CD14-positive monocyte (primary cell): ENCODE measurements around the gene CAPG. TPM values are rescaled to one million over a fixed set of nuclear protein-coding genes. Genes with fewer than 3 reads are reported as not detected.

Source experiments
- DNase-seq, 3 donors: peaks; one replicate each; pipeline ENCODE4 v3.0.0-alpha.2; 2011 to 2022
- H2AFZ ChIP-seq: 2 replicates; pipeline ENCODE4 v1.6.0; 2012; ENCODE audit warnings: mild to moderate bottlenecking, low read depth, low read length, inconsistent platforms; ENCODE audit not compliant: insufficient read depth, poor library complexity, severe bottlenecking
- H3K27ac ChIP-seq, 2 donors: 1 replicate in 1 of 2; 2 replicates in 1 of 2; pipeline ENCODE4 v1.5.1; 2012 to 2013; ENCODE audit warnings: low read length in 2 of 2, control low read depth in 1 of 2, inconsistent platforms in 1 of 2, low read depth in 1 of 2, mild to moderate bottlenecking in 1 of 2
- H3K27me3 ChIP-seq, 2 donors: one replicate each; pipeline versions ENCODE4 v1.6.0 to v1.6.1; 2011 to 2013; ENCODE audit warnings: low read length in 2 of 2; ENCODE audit not compliant: control insufficient read depth in 2 of 2, insufficient read depth in 2 of 2
- H3K36me3 ChIP-seq, 2 donors: replicated peaks in 1 of 2; 1 replicate in 1 of 2; 2 replicates in 1 of 2; pipeline versions ENCODE4 v1.5.1 to v1.6.1; 2012 to 2013; ENCODE audit warnings: low read length in 2 of 2, control low read depth in 1 of 2, inconsistent platforms in 1 of 2, mild to moderate bottlenecking in 1 of 2; ENCODE audit not compliant: insufficient read depth in 2 of 2, control insufficient read depth in 1 of 2
- H3K4me1 ChIP-seq, 2 donors: 1 replicate in 1 of 2; 2 replicates in 1 of 2; pipeline versions ENCODE4 v1.5.1 to v1.6.1; 2012 to 2013; ENCODE audit warnings: low read length in 2 of 2, control low read depth in 1 of 2, inconsistent platforms in 1 of 2, mild to moderate bottlenecking in 1 of 2, moderate library complexity in 1 of 2; ENCODE audit not compliant: insufficient read depth in 2 of 2, control insufficient read depth in 1 of 2
- H3K4me2 ChIP-seq: replicated peaks from 2 replicates; pipeline ENCODE3; 2012; ENCODE audit warnings: low read length, moderate library complexity, mild to moderate bottlenecking; ENCODE audit not compliant: poor library complexity, severe bottlenecking; ENCODE audit errors: extremely low read depth
- H3K4me3 ChIP-seq, 3 experiments: fragments of 200-600 bp in 1 of 3; sonication (generic) in 1 of 3; replicated peaks in 1 of 3; 1 replicate in 2 of 3; 2 replicates in 1 of 3; pipeline ENCODE4 v1.5.1; 2011 to 2013; ENCODE audit warnings: low read length in 3 of 3, mild to moderate bottlenecking in 3 of 3, control low read depth in 2 of 3, low read depth in 2 of 3, inconsistent platforms in 1 of 3, moderate library complexity in 1 of 3
- H3K79me2 ChIP-seq: 2 replicates; pipeline ENCODE4 v1.6.0; 2012; ENCODE audit warnings: mild to moderate bottlenecking, control low read depth, inconsistent platforms, low read length, moderate library complexity; ENCODE audit not compliant: insufficient read depth
- H3K9ac ChIP-seq: 2 replicates; pipeline ENCODE4 v1.6.0; 2017; ENCODE audit warnings: low read length, mild to moderate bottlenecking; ENCODE audit not compliant: insufficient read depth, poor library complexity, severe bottlenecking
- H3K9me3 ChIP-seq, 2 donors: replicated peaks in 1 of 2; 1 replicate in 1 of 2; 2 replicates in 1 of 2; pipeline versions ENCODE4 v1.5.1 to v1.6.1; 2012 to 2013; ENCODE audit warnings: low read length in 2 of 2, control low read depth in 1 of 2; ENCODE audit not compliant: control insufficient read depth in 1 of 2, insufficient read depth in 1 of 2
- H4K20me1 ChIP-seq: 2 replicates; pipeline ENCODE4 v1.6.0; 2012; ENCODE audit warnings: mild to moderate bottlenecking, low read length, control low read depth, moderate library complexity; ENCODE audit not compliant: insufficient read depth
- H3K27ac Mint-ChIP-seq, 7 donors: one replicate each; pipeline ENCODE4 v1.8.0; 2020; ENCODE audit warnings: mild to moderate bottlenecking in 7 of 7, mixed read lengths in 7 of 7, moderate library complexity in 6 of 7, inconsistent platforms in 2 of 7
- H3K27me3 Mint-ChIP-seq, 3 donors: one replicate each; pipeline ENCODE4 v1.8.0; 2021 to 2022; ENCODE audit warnings: low read depth in 3 of 3, mild to moderate bottlenecking in 3 of 3, mixed read lengths in 3 of 3, moderate library complexity in 3 of 3, inconsistent platforms in 1 of 3
- H3K36me3 Mint-ChIP-seq, 2 donors: one replicate each; pipeline ENCODE4 v1.8.0; 2020; ENCODE audit warnings: mixed read lengths in 2 of 2, inconsistent platforms in 1 of 2, mild to moderate bottlenecking in 1 of 2
- H3K4me1 Mint-ChIP-seq: one replicate; pipeline ENCODE4 v1.8.0; 2020; ENCODE audit warnings: mild to moderate bottlenecking, mixed read lengths
- H3K4me3 Mint-ChIP-seq, 2 donors: one replicate each; pipeline ENCODE4 v1.8.0; 2020; ENCODE audit warnings: mild to moderate bottlenecking in 2 of 2, mixed read lengths in 2 of 2, moderate library complexity in 1 of 2
- H3K9me3 Mint-ChIP-seq, 7 donors: one replicate each; pipeline ENCODE4 v1.8.0; 2020 to 2022; ENCODE audit warnings: mixed read lengths in 7 of 7, mild to moderate bottlenecking in 6 of 7, moderate library complexity in 6 of 7, inconsistent platforms in 2 of 7
- CTCF ChIP-seq: fragments of 200-600 bp; IDR thresholded peaks from one replicate; pipeline ENCODE4 v1.8.0; 2022; ENCODE audit warnings: antibody characterized with exemption, mild to moderate bottlenecking
- WGBS: methylation state at CpG from one replicate; pipeline ENCODE4 v1.1.5; 2013; ENCODE audit warnings: missing lambda C conversion rate; ENCODE audit not compliant: insufficient coverage; 5-methylcytosine and 5-hydroxymethylcytosine counted together
- intact Hi-C, 2 donors: fragments of 100-400 bp; cut with micrococcal nuclease; formaldehyde crosslinking; loops; one replicate each; pipeline versions ENCODE4 v1.15.0 to v1.15.1; 2023
- polyA plus RNA-seq, 3 donors: library from polyadenylated mRNA; depleted of rRNA in 1 of 3; unstranded in 2 of 3; stranded (reverse) in 1 of 3; fragments of 300-500 nt in 2 of 3; fragments of >200 nt in 1 of 3; fragmentation: Illumina TruSeq in 2 of 3; gene quantifications; 1 replicate in 2 of 3; 2 replicates in 1 of 3; pipeline ENCODE4 v1.2.3, GENCODE V29; 2012 to 2021

Gene CAPG
- polyA plus RNA-seq, 3 donors, result 474 to 847 (median 631) TPM

GRCh38 chr2:85441864-85442263, 31.7 kb upstream of the CAPG start:
- Mint-ChIP-seq H3K27me3 (peaks cover 0 to 7% (median 5%) of the 10 kb centered on the region in 3 donors), H3K4me3 (no peak overlapping the region), H3K27ac (peak overlapping the region; percentile 57 to 92 (median 76)), H3K4me1 (peaks cover 35% of the 10 kb centered on the region), H3K36me3 (no peaks in the 10 kb centered on the region), H3K9me3 (no peaks in the 10 kb centered on the region)
- H3K9ac ChIP-seq, result no peak overlapping the region
- no peaks in the 10 kb centered on the region for H4K20me1 ChIP-seq
- no peaks in the 10 kb centered on the region for H3K27me3 ChIP-seq
- WGBS, result 60% methylated on average over 1 of the region's 4 CpGs
- peak overlapping the region in 1 of 2 donors; percentile 51 for H3K27ac ChIP-seq
- no peaks in the 10 kb centered on the region for H3K9me3 ChIP-seq
- no peak overlapping the region for H3K4me3 ChIP-seq
- no peaks in the 10 kb centered on the region for H3K36me3 ChIP-seq
- intact Hi-C loops, result no loop called here
- peaks cover 33 to 34% of the 10 kb centered on the region in 2 donors for H3K4me1 ChIP-seq
- H3K79me2 ChIP-seq, result no peaks in the 10 kb centered on the region
- DNase-seq, result peak; percentile 45 to 59 (median 52)
- no peak for TF ChIP-seq CTCF
- H2AFZ ChIP-seq, result peak overlapping the region; percentile 68
- no peak overlapping the region for H3K4me2 ChIP-seq

DNA sequence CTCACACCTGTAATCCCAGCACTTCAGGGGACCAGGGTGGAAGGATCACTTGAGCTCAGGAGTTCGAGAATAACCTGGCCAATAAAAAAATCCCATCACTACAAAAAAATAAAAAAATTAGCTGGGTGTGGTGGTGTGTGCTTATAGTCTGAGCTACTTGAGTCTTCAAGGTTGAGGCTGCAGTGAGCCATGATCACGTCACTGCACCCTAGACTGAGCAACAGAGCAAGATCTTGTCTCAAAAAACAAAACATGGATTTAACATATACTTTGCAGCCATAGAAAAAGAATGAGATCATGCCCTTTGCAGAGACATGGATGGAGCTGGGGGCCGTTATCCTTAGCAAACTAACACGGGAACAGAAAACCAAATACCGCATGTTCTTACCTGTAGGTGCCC, 30.6 kb upstream of the CAPG start:
- Histone ChIP-seq H2AFZ (no peak overlapping the region), H3K36me3 (no peaks in the 10 kb centered on the region), H3K4me3 (no peak overlapping the region), H3K9ac (no peak overlapping the region), H3K79me2 (no peaks in the 10 kb centered on the region), H4K20me1 (no peaks in the 10 kb centered on the region), H3K9me3 (no peaks in the 10 kb centered on the region), H3K27me3 (no peaks in the 10 kb centered on the region), H3K4me1 (peaks cover 41 to 45% of the 10 kb centered on the region in 2 donors), H3K27ac (no peak overlapping the region), H3K4me2 (no peak overlapping the region)
- no peak for TF ChIP-seq CTCF
- Mint-ChIP-seq H3K27me3 (peaks cover 0 to 7% (median 5%) of the 10 kb centered on the region in 3 donors), H3K27ac (peak overlapping the region in 1 of 7 donors; percentile 43), H3K9me3 (no peaks in the 10 kb centered on the region), H3K36me3 (no peaks in the 10 kb centered on the region), H3K4me3 (no peak overlapping the region), H3K4me1 (peaks cover 44% of the 10 kb centered on the region)
- WGBS, result 100% methylated on average over 1 of the region's 5 CpGs
- intact Hi-C loops, result no loop called here
- DNase-seq, result no peak
